Measurements from ENCODE around the gene ZNF385B.

The ZNF385B gene

DNA sequence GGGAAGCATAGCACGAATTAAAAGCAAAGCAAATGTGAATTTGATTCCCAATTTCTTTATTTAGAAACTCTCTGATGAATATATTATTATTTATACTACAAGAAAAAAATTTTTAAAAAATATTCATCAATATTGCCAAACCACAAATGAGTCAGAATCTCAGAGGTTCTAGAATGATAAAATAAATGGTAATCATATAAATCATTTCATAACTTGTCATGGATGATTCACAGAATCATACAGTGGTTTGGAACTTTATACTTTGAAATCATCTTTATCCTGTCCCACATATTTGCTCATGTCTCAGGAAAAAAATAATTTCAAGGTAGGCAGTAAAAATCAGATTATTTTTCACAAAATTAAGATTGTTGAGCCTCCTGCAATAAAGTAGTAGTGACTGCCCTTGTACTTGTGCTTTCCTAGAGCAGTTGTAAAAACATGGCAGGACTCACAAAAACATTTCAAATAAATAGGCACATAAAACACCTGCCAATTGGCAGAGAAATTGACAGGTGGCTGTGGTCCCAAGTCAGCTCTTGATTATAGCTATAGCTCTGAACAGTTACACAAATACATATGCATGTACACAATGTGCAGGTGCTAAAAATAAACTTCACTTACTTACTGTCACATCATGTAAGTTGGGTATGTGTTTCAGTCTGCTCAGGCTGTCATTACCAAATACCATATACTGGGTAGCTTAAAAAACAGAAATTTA, 322.8 kb downstream of the ZNF385B start:
- TF ChIP-seq GATA3 (IDR thresholded peaks at IDR 0.05; ENCODE audit: low read depth, low read length) (no peak), GATA2 (IDR thresholded peaks at IDR 0.05; ENCODE audit: low read depth, low read length) (no peak)

DNA sequence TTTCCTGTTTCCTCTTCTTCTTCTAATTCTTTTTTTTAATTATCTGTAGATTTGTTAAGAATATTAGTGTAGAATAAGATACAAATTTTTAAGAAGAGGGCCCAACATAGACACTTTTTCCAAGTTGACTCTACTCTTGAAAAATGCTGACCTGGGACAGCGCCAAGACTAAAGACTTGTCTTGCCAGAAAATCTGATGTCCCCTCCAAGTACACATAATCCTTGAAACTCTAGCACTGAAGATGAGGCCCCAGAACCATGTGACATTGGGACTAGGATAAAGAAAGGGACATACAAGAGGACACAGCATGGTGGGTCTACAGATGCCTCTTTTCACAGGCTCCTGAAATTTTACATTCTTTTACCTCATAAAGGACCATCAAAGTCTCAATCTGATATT, 325.2 kb downstream of the ZNF385B start:
- TF ChIP-seq GATA3 (IDR thresholded peaks at IDR 0.05; ENCODE audit: low read depth, low read length) (no peak), GATA2 (IDR thresholded peaks at IDR 0.05; ENCODE audit: low read depth, low read length) (no peak)

DNA sequence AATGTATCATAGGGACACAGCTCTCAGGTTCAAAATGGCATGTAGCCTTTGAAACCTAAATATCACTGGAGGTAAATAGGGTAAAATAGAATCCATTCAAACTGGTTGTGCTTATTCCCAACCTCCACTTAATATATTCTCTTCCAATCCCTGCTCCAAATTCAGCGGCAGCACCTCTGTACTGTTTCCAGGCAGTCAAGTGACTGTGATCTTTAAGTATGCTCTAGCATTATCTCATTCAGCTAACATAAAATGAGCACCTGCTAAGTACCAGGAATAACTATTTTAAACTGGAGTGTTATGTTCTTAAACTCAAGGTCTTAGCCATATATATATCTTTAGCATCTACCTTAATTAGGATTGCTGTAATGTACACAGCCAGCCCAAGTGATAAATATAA, 327.5 kb downstream of the ZNF385B start:
- TF ChIP-seq GATA2 (IDR thresholded peaks at IDR 0.05; ENCODE audit: low read depth, low read length) (no peak), GATA3 (IDR thresholded peaks at IDR 0.05; ENCODE audit: low read depth, low read length) (no peak)

DNA sequence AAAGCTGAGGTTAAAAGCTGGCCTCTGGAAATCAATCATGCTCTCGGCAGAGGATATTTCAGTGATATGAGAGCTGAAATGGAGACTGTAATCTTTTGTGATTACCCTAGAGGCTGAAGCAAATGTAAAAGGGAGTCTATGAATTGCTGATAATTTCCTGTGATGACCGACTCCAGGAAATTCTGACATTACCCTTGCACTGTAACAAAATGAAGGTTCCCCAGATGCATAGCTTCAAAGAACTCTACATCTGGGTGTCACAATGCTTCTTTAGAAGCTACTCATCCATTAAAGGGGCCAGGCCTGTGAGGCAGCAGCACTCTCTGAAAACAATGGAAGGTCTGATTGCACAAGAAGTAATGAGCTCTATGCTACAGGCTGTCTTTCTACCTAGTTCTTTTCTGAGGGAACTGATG, 328.5 kb downstream of the ZNF385B start:
- TF ChIP-seq GATA2 (IDR thresholded peaks at IDR 0.05; ENCODE audit: low read depth, low read length) = no peak
- no peak for TF ChIP-seq GATA3 (IDR thresholded peaks at IDR 0.05; ENCODE audit: low read depth, low read length)

DNA sequence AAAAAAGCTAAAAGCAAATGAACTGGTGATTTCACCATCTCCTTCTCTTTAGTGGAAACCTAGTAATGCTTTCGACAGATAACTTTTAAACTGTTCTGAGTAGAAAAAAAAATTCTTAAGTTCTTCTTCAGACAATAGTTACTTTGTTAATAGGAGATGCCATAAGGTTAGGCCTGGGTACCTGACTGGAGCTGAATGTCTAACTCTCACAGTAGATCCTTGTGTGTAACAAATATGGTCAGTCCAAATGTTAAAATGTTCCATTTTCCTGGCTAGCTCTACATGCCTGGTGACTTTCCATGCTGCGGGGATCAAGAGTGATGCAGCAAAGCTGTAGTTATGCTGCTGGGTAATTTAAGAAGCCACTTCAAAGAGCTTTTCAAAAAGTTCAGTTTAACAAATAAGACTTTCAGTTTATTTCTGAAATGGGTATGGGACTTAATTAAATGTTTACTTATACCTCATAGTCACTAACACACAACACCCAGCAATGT, 332.8 kb downstream of the ZNF385B start:
- TF ChIP-seq GATA2 (IDR thresholded peaks at IDR 0.05; ENCODE audit: low read depth, low read length) (no peak), GATA3 (IDR thresholded peaks at IDR 0.05; ENCODE audit: low read depth, low read length) (no peak)

DNA sequence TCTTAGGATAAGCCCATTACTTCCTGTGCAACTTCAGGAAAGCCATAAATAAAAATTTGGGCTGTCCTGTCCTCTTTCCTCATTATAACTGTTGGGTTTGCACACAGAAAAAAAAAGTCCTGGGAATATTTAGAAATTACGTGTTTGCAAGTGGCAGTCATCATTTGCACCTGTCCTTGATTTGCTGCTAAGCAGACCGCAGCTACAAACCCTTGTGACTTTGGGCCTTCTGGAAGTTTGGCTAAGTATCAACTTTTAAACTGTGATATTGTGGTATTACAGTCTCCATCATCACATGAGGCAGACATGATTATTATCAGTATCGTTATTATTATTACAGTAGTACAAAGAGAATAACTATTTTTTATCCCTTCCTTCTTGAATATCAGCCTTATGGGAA, 336.1 kb downstream of the ZNF385B start:
- TF ChIP-seq GATA2 (IDR thresholded peaks at IDR 0.05; ENCODE audit: low read depth, low read length) (no peak), GATA3 (IDR thresholded peaks at IDR 0.05; ENCODE audit: low read depth, low read length) (no peak)

DNA sequence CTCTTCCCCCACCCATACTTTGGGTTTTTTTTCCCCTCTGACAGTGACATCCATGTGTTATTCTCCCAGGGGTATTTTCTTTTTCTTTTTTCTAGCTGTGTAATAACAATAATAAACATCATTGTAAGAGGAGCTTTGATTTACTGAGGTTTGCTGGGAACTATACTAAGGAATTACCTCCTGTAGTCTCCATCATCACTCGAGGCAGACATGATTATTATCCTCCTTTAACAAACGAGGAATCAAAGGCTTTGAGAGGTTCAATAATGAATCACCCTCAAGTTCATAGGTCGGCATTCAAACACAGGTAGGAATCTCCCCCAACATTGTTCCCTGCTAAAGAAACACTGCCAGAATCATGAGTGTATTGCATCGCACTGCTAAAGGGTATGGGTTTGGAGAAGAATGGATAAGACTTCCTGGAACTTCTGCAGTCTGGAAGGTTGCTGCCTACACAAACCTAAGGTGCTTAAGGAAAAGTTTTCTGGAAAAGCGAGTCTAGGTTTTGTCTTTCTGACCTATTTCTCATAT, 336.5 kb downstream of the ZNF385B start:
- TF ChIP-seq GATA2 (IDR thresholded peaks at IDR 0.05; ENCODE audit: low read depth, low read length) = no peak
- TF ChIP-seq GATA3 (IDR thresholded peaks at IDR 0.05; ENCODE audit: low read depth, low read length) = no peak

DNA sequence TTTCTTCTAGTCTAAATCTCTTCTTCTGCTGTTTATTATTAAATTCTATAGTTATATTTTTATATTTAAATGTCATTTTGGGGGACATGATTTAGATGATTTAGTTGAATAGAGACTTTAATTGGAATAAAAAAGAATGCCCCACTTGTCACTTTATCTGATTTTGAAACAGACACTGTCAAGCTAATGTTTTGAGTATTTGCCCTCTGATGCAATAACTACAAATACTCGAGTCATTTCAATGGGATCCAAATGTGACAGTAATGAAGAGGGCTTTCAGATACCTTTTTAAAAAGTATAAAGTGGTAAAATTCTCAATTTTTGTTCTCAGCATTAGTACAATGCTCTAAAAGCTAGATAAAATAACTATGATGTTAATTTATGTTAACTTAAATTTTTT, 339.5 kb downstream of the ZNF385B start:
- TF ChIP-seq GATA2 (IDR thresholded peaks at IDR 0.05; ENCODE audit: low read depth, low read length) (no peak), GATA3 (IDR thresholded peaks at IDR 0.05; ENCODE audit: low read depth, low read length) (no peak)

DNA sequence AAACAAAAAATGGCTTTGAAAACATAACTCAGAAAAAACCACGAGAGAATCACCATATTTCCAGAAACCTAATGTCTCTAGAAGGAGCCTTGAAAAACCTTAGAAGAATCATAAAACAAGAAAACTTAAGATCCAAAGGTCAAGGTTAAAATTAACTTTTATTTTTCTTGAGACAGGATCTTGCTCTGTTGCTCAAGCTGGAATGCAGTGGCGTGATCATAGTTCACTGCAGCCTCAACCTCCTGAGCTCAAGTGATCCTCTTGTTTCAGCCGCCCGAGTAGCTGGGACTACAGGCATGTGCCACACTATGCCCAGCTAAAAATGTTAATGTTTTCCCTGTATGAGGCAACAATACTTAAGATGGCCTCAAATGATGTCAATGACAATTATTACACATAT, 342.6 kb downstream of the ZNF385B start:
- TF ChIP-seq GATA3 (IDR thresholded peaks at IDR 0.05; ENCODE audit: low read depth, low read length) = no peak
- TF ChIP-seq GATA2 (IDR thresholded peaks at IDR 0.05; ENCODE audit: low read depth, low read length) = no peak

DNA sequence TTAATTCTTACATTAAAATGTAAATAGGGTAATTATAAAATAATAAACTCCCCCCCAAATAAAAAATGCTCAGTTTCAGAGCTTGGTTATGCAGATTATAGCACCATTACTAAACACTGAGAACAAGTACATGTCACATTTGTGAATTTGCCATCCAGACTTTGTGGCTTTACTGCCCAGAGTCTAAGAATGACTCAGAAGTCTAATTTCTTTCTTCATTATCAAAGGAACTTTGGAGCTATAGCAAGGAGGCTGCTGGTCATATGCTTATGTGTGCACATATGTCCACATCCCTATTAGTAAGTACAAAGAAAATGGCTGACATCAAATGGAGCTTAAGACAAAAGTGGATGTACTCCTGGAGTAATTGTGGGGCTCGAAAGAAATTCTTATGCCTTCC, 348.2 kb downstream of the ZNF385B start:
- TF ChIP-seq GATA2 (IDR thresholded peaks at IDR 0.05; ENCODE audit: low read depth, low read length) = no peak
- TF ChIP-seq GATA3 (IDR thresholded peaks at IDR 0.05; ENCODE audit: low read depth, low read length) = no peak

DNA sequence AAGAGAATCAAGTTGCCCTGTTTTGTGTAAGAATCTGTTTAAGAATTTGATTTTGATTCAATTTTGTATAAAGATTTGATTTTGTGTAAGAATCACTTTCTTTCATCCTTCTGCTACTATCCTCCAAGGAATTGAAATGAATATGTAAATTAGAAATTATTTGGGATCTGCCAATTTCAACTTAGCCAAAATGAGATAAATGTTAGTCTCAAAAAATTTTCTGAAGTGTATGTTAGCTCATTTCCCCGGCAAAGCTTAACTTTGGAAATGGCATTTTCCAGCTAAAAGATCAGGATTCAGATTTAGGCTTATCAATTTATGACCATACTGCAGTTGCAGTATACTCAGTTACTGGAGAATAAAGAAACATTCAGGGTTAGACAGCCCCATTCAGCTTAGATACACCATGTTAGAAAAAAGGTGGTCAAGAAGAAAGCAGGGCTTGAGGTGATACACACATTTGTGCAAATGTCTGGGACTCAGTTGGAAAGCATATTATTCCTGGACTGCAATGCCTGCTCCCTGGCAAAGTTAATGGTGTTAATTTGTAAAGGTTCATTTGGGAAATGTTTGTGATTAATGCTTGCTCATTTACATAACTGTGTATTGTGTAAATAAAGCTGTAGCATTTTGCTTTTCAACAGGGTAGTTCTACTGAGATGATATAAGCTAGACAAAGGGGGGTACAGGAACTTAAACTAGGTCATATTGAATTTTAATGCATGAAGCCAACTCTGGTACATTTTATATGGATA, 349.0 kb downstream of the ZNF385B start:
- TF ChIP-seq GATA3 (IDR thresholded peaks at IDR 0.05; ENCODE audit: low read depth, low read length) (no peak), GATA2 (IDR thresholded peaks at IDR 0.05; ENCODE audit: low read depth, low read length) (no peak)

DNA sequence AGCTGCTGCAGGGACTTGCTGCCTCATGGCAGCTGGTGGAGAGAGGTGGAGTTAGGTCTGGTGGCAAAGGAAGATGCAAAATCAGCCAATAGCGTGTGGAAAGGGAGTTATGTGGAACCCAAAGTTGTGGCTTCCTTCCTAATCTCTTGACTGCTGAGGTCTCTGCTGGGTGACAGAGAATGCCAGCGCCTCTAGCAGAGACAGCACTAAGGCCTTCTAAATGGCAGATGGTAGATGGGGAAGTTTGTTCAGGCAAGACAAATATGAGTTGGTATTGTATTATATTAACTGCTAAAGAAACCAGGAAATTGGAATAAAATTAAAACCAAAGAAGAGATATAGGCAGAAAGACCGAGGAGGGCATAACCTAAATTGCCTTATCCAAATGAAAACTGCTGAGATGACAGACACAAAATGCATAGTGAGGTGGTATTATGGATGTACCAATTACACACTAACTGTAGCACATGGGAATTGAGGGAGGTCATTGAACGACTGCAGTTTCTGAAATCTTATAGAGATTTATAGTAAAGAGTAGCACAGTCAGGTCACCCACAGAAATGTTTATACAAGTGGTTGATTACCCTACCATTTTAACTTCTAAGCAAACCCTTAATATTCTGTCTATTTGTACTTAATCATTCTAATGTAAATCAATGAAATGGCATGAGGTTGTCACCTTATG, 350.2 kb downstream of the ZNF385B start:
- TF ChIP-seq GATA2 (IDR thresholded peaks at IDR 0.05; ENCODE audit: low read depth, low read length) (no peak), GATA3 (IDR thresholded peaks at IDR 0.05; ENCODE audit: low read depth, low read length) (no peak)

DNA sequence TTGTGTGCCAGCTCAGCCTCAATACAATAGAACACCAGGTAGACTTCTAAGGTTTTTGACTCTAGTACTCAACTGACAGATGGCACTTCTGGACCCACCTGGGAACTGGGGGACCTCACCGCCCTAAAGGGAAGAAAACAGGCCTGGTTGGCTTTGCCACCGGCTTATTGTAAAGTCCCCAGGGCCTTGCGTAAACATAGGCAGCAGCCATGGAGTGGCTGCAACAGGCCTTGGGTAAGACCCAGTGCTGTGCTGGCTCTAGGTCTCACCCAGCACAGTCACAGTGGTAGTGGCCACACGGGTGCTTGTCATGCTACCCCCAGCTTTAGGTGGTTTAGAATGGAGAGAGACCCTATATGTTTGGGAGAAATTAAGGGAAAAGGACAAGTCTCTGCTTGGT, 366.1 kb downstream of the ZNF385B start:
- no peak for TF ChIP-seq GATA3 (IDR thresholded peaks at IDR 0.05; ENCODE audit: low read depth, low read length)
- no peak for TF ChIP-seq GATA2 (IDR thresholded peaks at IDR 0.05; ENCODE audit: low read depth, low read length)

DNA sequence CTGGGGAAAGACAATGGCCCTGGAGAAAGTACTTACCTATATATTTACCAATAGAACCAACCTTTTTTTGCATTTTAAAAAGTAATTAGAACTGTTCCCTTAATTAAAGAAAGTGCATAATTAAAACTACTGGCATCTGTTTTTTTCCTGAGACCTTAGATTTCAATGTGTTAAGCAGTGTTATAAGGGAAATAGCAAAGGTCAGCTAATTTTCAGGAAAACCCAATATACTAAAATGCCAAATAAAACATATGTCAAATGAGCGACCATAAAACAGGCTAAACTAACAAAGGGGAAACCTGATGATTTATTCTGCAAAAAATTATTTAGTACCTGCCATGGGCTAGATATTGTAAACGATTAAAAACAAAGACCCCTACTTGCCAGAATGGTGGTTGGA, 372.8 kb downstream of the ZNF385B start:
- TF ChIP-seq GATA3 (IDR thresholded peaks at IDR 0.05; ENCODE audit: low read depth, low read length) = no peak
- TF ChIP-seq GATA2 (IDR thresholded peaks at IDR 0.05; ENCODE audit: low read depth, low read length) = no peak
